K562 (cell line): ENCODE data around the gene TXLNG. TPM values are rescaled to one million over a fixed set of nuclear protein-coding genes. Genes with fewer than 3 reads are reported as not detected.

ENCODE experiments used
- ATAC-seq: fragments of 200-7000 bp; cut with Tn5 transposase; 3 replicates; pipeline ENCODE4 v1.9.1; 2020; ENCODE audit warnings: moderate library complexity
- BruUV-seq: library from RNA; stranded (reverse); fragments of 400-500 nt; replicated peaks from 2 replicates; lab custom pipeline; 2021; lab: Mats Ljungman, UMichigan
- CTCF ChIA-PET: fragments of 300-600 bp; formaldehyde crosslinking; extraction: SDS; loops from one replicate; lab custom pipeline; 2021; ENCODE audit warnings: low intra/inter-chr PET ratio; lab: Yijun Ruan, JAX
- POLR2A ChIA-PET: fragments of 300-600, 350-650 bp; sonication (Branson Sonifier 250); formaldehyde crosslinking; extraction: SDS; loops from one replicate; lab custom pipeline; 2021; ENCODE audit warnings: antibody characterized with exemption, inconsistent platforms; lab: Yijun Ruan, JAX
- DNase-seq, 4 experiments: peaks; one replicate each; pipeline versions ENCODE4 v3.0.0 to v3.0.0-alpha.2; 2011 to 2018; ENCODE audit warnings: low spot score in 3 of 4, mixed read lengths in 3 of 4; ENCODE audit errors: extremely low read depth in 1 of 4
- FAIRE-seq: peaks from 2 replicates; lab custom pipeline; 2011; peaks lifted over from hg19 to GRCh38; lab: Jason Lieb, UNC
- H2AFZ ChIP-seq: 2 replicates; pipeline ENCODE4 v1.6.0; 2011; ENCODE audit warnings: low read depth, low read length, control low read depth, inconsistent platforms
- H3K27ac ChIP-seq: fragments of 200-600 bp; 3 replicates; pipeline ENCODE4 v1.8.0; 2011; ENCODE audit warnings: low read depth, mild to moderate bottlenecking, control low read depth, inconsistent platforms, low read length, moderate library complexity, mixed read lengths; ENCODE audit errors: extremely low read depth
- H3K27me3 ChIP-seq, 2 experiments: fragments of 300-600 bp in 1 of 2; 2 replicates in 1 of 2; 3 replicates in 1 of 2; pipeline versions ENCODE4 v1.6.0 to v1.8.0; 2011; ENCODE audit warnings: inconsistent platforms in 2 of 2, low read length in 2 of 2, mild to moderate bottlenecking in 1 of 2, mixed read lengths in 1 of 2, moderate library complexity in 1 of 2; ENCODE audit not compliant: control insufficient read depth in 2 of 2, insufficient read depth in 2 of 2
- H3K36me3 ChIP-seq: fragments of 300-600 bp; 3 replicates; pipeline ENCODE4 v1.8.0; 2011; ENCODE audit warnings: mild to moderate bottlenecking, low read length, inconsistent platforms; ENCODE audit not compliant: control insufficient read depth, insufficient read depth
- H3K4me1 ChIP-seq, 2 experiments: fragments of 200-600 bp in 1 of 2; replicated peaks in 1 of 2; 2 replicates in 1 of 2; 3 replicates in 1 of 2; pipeline versions ENCODE4 v1.5.1 to v1.8.0; 2011; ENCODE audit warnings: inconsistent platforms in 2 of 2, low read length in 2 of 2, mild to moderate bottlenecking in 1 of 2, mixed read lengths in 1 of 2, moderate library complexity in 1 of 2; ENCODE audit not compliant: control insufficient read depth in 2 of 2, insufficient read depth in 2 of 2
- H3K4me2 ChIP-seq: 2 replicates; pipeline ENCODE4 v1.6.1; 2011; ENCODE audit warnings: low read length, control low read depth, inconsistent platforms, mixed read lengths; ENCODE audit not compliant: insufficient read depth
- H3K4me3 ChIP-seq: fragments of 200-600 bp; sonication (generic), shearing (Covaris generic); 2 replicates; pipeline ENCODE4 v1.5.1; 2016; ENCODE audit warnings: control low read depth, inconsistent platforms
- H3K79me2 ChIP-seq: fragments of 200-600 bp; 3 replicates; pipeline ENCODE4 v1.8.0; 2011; ENCODE audit warnings: low read length, inconsistent platforms; ENCODE audit not compliant: control insufficient read depth, insufficient read depth
- H3K9ac ChIP-seq, 2 experiments: 2 replicates each; pipeline versions ENCODE4 v1.6.0 to v1.6.1; 2011; ENCODE audit warnings: low read depth in 2 of 2, low read length in 2 of 2, control low read depth in 1 of 2, inconsistent platforms in 1 of 2, mild to moderate bottlenecking in 1 of 2, mixed read lengths in 1 of 2; ENCODE audit not compliant: insufficient read depth in 1 of 2
- H3K9me1 ChIP-seq: one replicate; pipeline ENCODE4 v1.6.0; 2011; ENCODE audit warnings: inconsistent platforms, mild to moderate bottlenecking, low read length, moderate library complexity; ENCODE audit not compliant: control insufficient read depth, insufficient read depth
- H3K9me3 ChIP-seq: replicated peaks from 2 replicates; pipeline ENCODE4 v1.5.1; 2011; ENCODE audit warnings: low read depth, low read length, inconsistent platforms; ENCODE audit not compliant: control insufficient read depth, insufficient read depth
- H4K20me1 ChIP-seq: replicated peaks from 2 replicates; pipeline ENCODE4 v1.6.1; 2011; ENCODE audit warnings: low read length, inconsistent platforms, mixed read lengths; ENCODE audit not compliant: control insufficient read depth, insufficient read depth
- ATF7 ChIP-seq: fragments of 450-650 bp; IDR thresholded peaks from 2 replicates; pipeline ENCODE4 v1.7.1; 2014; ENCODE audit warnings: mild to moderate bottlenecking, moderate library complexity
- CREM ChIP-seq: IDR thresholded peaks from 2 replicates; pipeline ENCODE4 v1.6.1; 2014; ENCODE audit warnings: antibody characterized with exemption, low read depth
- CXXC5 ChIP-seq: fragments of 250-450 bp; sonication (Bioruptor Pico); IDR thresholded peaks from 2 replicates; pipeline ENCODE4 v1.8.0; 2022; ENCODE audit warnings: inconsistent platforms, mild to moderate bottlenecking, moderate library complexity
- E2F1 ChIP-seq: sonication (generic); formaldehyde crosslinking; IDR thresholded peaks from 2 replicates; pipeline ENCODE4 v1.8.1; 2023; ENCODE audit warnings: mild to moderate bottlenecking, missing genetic modification reagents, moderate library complexity
- E2F3 ChIP-seq: fragments of 250-450 bp; sonication (Bioruptor Pico); IDR thresholded peaks from 2 replicates; pipeline ENCODE4 v1.4.0; 2020; ENCODE audit warnings: mild to moderate bottlenecking
- GABPA ChIP-seq: fragments of 200-800 bp; sonication (Bioruptor generic); conservative IDR thresholded peaks from 2 replicates; pipeline ENCODE4 v1.6.1; 2016; ENCODE audit warnings: low read depth, missing genetic modification characterization, missing compliant biosample characterization
- HIVEP1 ChIP-seq: fragments of 250-450 bp; sonication (Bioruptor Pico); IDR thresholded peaks from 2 replicates; pipeline ENCODE4 v1.4.0; 2020; ENCODE audit warnings: mild to moderate bottlenecking
- HMGN3 ChIP-seq: IDR thresholded peaks from 2 replicates; pipeline ENCODE4 v1.6.1; 2011; ENCODE audit warnings: borderline replicate concordance, low read depth, mild to moderate bottlenecking, mixed read lengths, low read length; ENCODE audit not compliant: insufficient read length; ENCODE audit errors: extremely low read depth
- NFRKB ChIP-seq: fragments of 450-650 bp; IDR thresholded peaks from 2 replicates; pipeline ENCODE4 v1.6.1; 2016; ENCODE audit warnings: low read depth
- PCBP1 ChIP-seq: fragments of 200-400 bp; formaldehyde crosslinking; IDR thresholded peaks from 2 replicates; pipeline ENCODE4 v1.6.1; 2018; ENCODE audit warnings: mild to moderate bottlenecking, low read depth, low read length; ENCODE audit not compliant: poor library complexity, severe bottlenecking
- PHF8 ChIP-seq: fragments of 200-600 bp; sonication (generic); IDR thresholded peaks from 2 replicates; pipeline ENCODE4 v1.6.1; 2012; ENCODE audit warnings: mixed run types, mild to moderate bottlenecking, inconsistent platforms, low read length, moderate library complexity, borderline replicate concordance
- SAFB ChIP-seq: fragments of 200-400 bp; formaldehyde crosslinking; IDR thresholded peaks from 2 replicates; pipeline ENCODE4 v1.6.1; 2017; ENCODE audit warnings: low read depth, low read length, borderline replicate concordance
- SUPT5H ChIP-seq: fragments of 450-650 bp; IDR thresholded peaks from 2 replicates; pipeline ENCODE4 v1.6.1; 2016
- TAF1 ChIP-seq: IDR thresholded peaks from 2 replicates; pipeline ENCODE4 v1.6.1; 2011; ENCODE audit warnings: mild to moderate bottlenecking, low read length, moderate library complexity; ENCODE audit not compliant: insufficient read depth, control insufficient read depth, severe bottlenecking; ENCODE audit errors: extremely low read depth
- ZBTB11 ChIP-seq, 3 experiments: fragments of 200-800 bp in 1 of 3; fragments of 250-450 bp in 1 of 3; fragments of 450-650 bp in 1 of 3; sonication (Bioruptor Pico) in 1 of 3; sonication (Bioruptor generic) in 1 of 3; formaldehyde crosslinking in 1 of 3; IDR thresholded peaks; 2 replicates each; pipeline versions ENCODE4 v1.6.1 to v1.8.0; 2016 to 2022; ENCODE audit warnings: mild to moderate bottlenecking in 2 of 3, missing genetic modification characterization in 2 of 3, missing compliant biosample characterization in 1 of 3, moderate library complexity in 1 of 3
- ZNF436 ChIP-seq: fragments of 250-450, 450-650 bp; sonication (Bioruptor Pico); formaldehyde crosslinking; IDR thresholded peaks from 2 replicates; pipeline ENCODE4 v1.7.0; 2020; ENCODE audit warnings: mild to moderate bottlenecking
- ZNF644 ChIP-seq: fragments of 200-800 bp; sonication (Bioruptor generic); IDR thresholded peaks from 2 replicates; pipeline ENCODE4 v1.6.1; 2016; ENCODE audit warnings: low read depth, missing genetic modification characterization, missing compliant biosample characterization
- WGBS: fragments of 100-300 bp; shearing (Covaris generic); methylation state at CpG from one replicate; pipeline ENCODE4 v1.1.6; 2016; ENCODE audit warnings: low coverage, mixed read lengths; ENCODE audit not compliant: insufficient coverage; ENCODE audit errors: missing lambda C conversion rate; 5-methylcytosine and 5-hydroxymethylcytosine counted together
- in situ Hi-C: fragments of 300-500 bp; cut with MboI; formaldehyde crosslinking; loops from 4 replicates; pipeline ENCODE4 v1.15.0; 2018; ENCODE audit warnings: inconsistent platforms, mixed read lengths
- intact Hi-C: fragments of 100-400 bp; cut with micrococcal nuclease; formaldehyde crosslinking; loops from 2 replicates; pipeline ENCODE4 v1.14.2; 2022
- polyA plus RNA-seq, 8 experiments: library from polyadenylated mRNA; depleted of rRNA in 4 of 8; stranded (reverse) in 5 of 8; unstranded in 3 of 8; fragments of >200 nt; fragmentation: Nextera tagmentation in 2 of 8; fragmentation: Illumina TruSeq in 1 of 8; extraction: Ambion mirVana in 2 of 8; extraction: Trizol in 1 of 8; gene quantifications; 2 replicates each; pipeline versions ENCODE4 v1.2.1 to v1.2.3, GENCODE V29; 2011 to 2014; ENCODE audit warnings: inconsistent platforms in 1 of 8, missing spikeins in 1 of 8
- total RNA-seq, 7 experiments: library from RNA; depleted of rRNA in 6 of 7; stranded (reverse); fragments of >200 nt in 6 of 7; fragmentation: Illumina TruSeq in 2 of 7; extraction: Trizol in 2 of 7; gene quantifications; 2 replicates each; pipeline versions ENCODE4 v1.2.1 to v1.2.3, GENCODE V29; 2011 to 2021; ENCODE audit warnings: low replicate concordance in 1 of 7

TXLNG gene
- total and polyA plus RNA-seq, 9 of the 15 experiments (the other 6 are each of a cell fraction or from before 2014, with no cell fraction given), result 13.1 to 47.0 (median 31.6) TPM

GRCh38 chrX:16870095-16870861 lies 84.0 kb downstream of the TXLNG start, which contains the start of gene RBBP7:
RBBP7 (minus strand) TSS chrX:16870362; CDS start chrX:16870053, 309 bp downstream.
- WGBS, result 0% methylated on average over 9 of the region's 84 CpGs
- H2AFZ ChIP-seq, result peak within 1 kb of the TSS; percentile 94
- H3K4me1 ChIP-seq, result peaks cover 14 to 15% of the 10 kb centered on the region in 2 experiments; a peak in 4 of 5 replicates
- CTCF ChIA-PET, result no interaction called here
- peaks cover 3% of the 10 kb centered on the region for H3K9me1 ChIP-seq
- BruUV-seq, result no TSS peak
- H3K9me3 ChIP-seq, result no peaks in the 10 kb centered on the region
- DNase-seq, result peak; percentile 93 to 94 (median 94)
- peak; percentile 91 for ATAC-seq
- H3K79me2 ChIP-seq, result peaks cover 45% of the 10 kb centered on the region
- no peaks in the 10 kb centered on the region for H3K27me3 ChIP-seq
- peak within 1 kb of the TSS; percentile 80 for H3K4me3 ChIP-seq
- peak within 1 kb of the TSS; percentile 99 for H3K27ac ChIP-seq
- peak within 1 kb of the TSS; percentile 93 to 97 for H3K9ac ChIP-seq
- peaks cover 34% of the 10 kb centered on the region for H3K36me3 ChIP-seq
- intact Hi-C loops, result no loop called here
- peak within 1 kb of the TSS; percentile 83 for H3K4me2 ChIP-seq
- in situ Hi-C loops, result no loop called here
- POLR2A ChIA-PET, result interaction anchor here (0.6 to 1.1 kb wide), 2 partner anchors 13 to 131 kb away, joined by 3 read pairs; no protein-coding TSS in a partner anchor
- peak; percentile 86 for FAIRE-seq
- H4K20me1 ChIP-seq, result peaks cover 7% of the 10 kb centered on the region; the same call in 1 of the 2 replicates
- TF ChIP-seq E2F3 (peak; percentile 17; the same call in 1 of the 2 replicates), TAF1 (peak; percentile 70), GABPA (tag) (peak; percentile 44; the same call in 1 of the 2 replicates), CREM (peak; percentile 60; the same call in 1 of the 2 replicates), ATF7 (peak; percentile 72), ZNF436 (CRISPR knock-in tag) (no peak), HMGN3 (peak; percentile 16), SUPT5H (peak; percentile 89), SAFB (no peak), E2F1 (CRISPR knock-in tag) (no peak), PCBP1 (peak; percentile 21), HIVEP1 (CRISPR knock-in tag) (no peak), ZBTB11 (CRISPR knock-in tag; IDR thresholded peaks at IDR 0.05) (peak in 1 of 3 experiments; percentile 27; a peak in 1 of 6 replicates), CXXC5 (0 out of 2 replicates have a peak, but pooled peaks have one; percentile 45), PHF8 (peak; percentile 68), NFRKB (peak; percentile 43; the same call in 1 of the 2 replicates), ZNF644 (tag) (no peak)
